Measurements from ENCODE around the gene GRIP2.
"Not testable (repeated sequence)": the region's sequence is repeated elsewhere in the genome, so short reads cannot be mapped to it uniquely, and the experiment has no call there.

The GRIP2 gene

DNA sequence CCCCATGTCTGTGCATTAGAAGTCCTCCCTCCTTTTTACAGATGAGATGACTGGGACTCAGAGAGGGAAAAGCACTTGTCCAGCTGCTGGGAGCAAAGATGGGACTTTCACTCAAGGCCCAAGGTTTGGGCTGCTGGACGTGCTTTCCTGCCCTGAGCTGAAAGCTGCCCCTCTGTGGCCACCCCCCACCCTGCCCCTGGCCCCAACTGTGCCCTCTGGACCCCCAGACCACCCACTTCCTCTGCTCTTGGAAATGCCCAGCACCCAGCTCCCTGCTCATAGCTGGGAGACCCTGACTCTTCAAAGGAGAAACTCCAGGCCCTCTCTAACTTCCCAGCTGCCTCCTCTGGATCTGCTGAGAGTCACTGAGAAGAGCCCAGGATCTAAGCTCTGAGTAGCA, 20.7 kb downstream of the GRIP2 start:
- DNase-seq: no peak

DNA sequence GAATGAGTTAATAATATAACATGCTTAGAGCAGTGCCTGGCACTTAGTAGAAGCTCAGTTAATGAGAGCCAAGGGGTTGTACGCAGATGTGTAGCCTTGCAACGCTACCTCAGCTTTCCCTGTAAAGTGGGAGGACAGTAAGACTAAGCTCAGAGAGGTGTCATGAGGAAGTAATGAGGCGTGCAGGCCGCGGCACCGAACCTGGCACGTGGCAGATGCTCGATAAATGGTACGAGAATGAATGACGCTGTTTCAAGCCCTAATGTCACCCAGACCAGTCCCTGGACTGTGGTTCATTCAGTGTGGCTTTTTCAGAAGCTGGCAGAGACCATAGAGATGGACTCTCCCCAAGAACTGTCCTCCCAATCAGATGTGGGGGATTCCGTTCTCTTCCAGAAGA, 21.2 kb downstream of the GRIP2 start:
- DNase-seq: no peak

DNA sequence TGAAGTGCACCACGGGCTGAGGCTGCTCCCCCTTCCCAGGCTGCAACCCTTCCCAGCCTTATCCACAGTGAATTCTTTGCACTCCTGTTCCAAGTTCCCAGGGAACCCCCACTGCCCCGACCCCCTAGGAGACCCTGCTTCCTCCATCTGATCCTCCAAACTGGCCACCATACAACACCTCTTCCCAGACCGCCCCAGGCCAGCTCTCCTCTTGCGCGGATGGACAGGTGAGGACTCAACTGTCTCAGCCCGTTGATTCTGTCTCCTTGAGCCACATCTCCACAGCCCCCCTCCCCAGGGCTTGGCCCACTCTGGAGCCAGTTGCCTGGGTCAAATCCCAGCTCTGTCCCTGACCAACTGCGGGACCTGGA, 21.7 kb downstream of the GRIP2 start:
- no peak for DNase-seq

DNA sequence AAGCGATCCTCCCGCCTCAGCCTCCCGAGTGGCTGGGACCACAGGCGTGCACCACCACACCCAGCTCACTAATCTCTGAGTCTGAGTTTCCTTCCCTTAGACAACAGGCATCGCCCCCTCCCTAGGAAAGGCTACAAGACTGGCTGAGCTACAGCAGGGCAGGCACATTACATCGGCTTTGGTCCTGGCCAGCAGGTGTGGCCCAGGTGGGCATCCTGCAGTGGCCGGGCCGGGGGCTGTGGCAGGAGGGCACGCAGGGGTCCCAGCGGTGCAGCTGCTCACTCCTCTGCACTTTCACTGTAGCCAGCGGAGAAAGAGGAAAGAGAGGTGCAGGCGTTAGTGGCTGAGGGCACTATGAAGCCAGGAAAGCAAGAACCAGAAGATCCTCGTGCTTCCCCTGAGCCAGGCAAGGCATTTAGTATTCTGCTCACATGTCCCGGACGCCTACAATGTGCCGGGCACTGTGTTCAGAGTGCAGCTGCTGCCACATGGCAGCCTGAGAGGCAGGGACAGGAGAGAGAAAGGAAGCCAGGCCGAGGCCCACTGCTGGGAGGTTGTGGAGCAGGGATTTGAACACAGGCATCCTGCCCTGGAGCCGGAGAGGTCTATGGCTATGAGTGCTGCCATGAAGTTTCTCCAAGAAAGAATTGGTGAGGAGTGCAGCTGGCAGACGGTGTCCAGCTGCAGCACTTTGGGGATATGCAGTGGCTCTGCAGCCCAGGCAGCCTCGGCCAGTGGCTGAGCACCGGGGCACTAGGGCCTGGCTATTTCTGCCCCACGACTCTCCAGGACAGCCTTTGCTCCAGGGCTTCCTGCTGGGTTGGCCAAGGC, 22.3 kb downstream of the GRIP2 start:
- DNase-seq: no peak

DNA sequence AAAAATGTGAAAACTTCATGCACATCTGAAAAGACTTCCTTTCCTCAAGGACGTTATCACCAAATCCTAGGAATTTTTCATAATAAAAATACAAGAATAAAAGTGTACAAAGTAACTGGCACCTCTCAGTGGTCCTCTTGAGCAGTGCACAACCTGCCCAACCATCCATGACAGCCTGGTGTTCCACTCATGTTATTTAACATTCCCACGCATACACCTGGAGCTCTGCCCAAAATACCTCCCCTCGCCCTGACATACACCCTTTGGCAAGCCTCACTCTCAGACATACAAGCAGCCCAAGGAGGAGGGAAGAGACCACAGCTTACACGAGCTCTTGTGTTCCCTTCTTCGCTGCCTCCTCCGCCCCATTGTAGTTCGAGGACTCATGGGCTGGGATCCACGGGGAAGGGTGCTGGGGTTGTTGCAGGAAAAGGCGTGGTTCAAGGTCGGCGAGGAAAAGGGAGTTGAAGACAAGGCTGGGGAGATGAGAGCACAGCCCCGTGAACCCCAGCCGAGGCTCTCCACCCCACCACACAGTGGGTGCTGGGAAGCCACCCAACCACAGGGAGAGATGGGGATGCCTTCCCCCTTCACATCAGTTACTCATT, 23.3 kb downstream of the GRIP2 start:
- DNase-seq: no peak

DNA sequence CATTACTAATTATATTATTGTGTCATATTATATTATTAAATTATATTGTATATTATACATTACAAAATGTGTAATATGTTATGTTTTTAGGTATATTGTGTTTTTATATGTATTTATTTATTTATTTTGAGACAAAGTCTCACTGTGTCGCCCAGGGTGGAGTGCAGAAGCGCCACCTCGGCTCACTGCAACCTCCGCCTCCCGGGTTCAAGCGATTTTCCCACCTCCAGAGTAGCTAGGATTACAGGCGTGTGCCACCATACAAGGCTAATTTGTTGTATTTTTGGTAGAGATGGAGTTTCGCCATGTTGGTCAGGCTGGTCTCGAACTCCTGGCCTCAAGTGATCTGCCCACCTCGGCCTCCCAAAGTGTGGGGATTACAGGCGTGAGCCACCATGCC, 24.6 kb downstream of the GRIP2 start:
- DNase-seq: not testable (repeated sequence)

DNA sequence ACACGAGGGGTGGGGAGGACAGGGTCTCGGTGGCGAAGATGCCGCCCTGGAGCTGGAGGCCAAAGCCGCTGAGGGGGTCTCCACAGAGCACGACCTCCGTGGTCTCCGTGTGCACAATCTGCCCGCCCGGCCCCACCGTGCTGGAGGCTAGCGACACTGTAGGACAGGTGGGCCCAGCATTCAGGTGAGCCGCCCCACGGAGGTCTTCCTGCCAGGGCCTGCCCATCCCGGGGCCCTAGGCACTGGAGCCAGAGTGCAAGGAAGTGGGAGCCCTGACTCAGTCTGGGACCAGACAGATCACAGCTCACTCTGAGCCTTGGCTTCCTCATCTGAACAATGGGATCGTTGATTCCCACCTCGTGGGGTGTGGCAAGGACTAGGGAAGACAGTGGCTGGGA, 25.8 kb downstream of the GRIP2 start:
- no peak for DNase-seq

DNA sequence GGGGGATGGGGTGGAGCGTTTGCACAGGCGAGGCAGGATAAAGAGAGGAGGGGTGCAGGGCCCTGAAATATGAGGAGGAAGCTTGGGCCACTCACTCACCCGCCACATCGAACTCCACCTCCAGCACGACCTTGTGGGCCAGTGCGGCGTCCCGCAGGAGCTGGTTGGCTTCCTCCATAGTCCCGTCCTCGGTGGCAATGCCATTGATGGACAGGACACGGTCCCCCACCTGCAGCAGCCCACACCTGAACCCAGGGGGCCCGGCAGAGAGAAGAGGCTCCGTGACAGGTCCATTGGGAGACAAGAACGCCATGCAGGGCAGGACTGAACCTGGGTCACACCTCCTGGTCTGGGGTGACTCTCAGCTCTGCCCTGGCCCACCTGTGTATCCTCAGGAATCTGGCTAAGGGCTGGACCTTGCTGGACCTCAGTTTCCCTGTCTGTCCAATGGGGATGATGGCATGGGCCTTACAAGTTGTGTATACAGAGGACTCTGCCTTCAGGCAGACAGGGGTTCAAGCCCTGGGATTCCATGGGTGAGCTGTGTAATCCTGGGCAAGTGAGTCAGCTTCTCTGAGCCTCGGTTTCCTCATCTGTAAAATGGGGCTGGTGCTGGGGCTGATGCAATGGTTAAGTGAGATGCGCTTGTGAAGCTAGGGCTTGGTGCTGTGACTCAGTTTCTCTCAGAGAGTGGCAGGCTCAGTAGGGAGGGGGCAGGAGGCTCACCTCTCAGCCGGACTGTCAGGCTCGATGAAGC, 26.4 kb downstream of the GRIP2 start:
- DNase-seq: no peak

DNA sequence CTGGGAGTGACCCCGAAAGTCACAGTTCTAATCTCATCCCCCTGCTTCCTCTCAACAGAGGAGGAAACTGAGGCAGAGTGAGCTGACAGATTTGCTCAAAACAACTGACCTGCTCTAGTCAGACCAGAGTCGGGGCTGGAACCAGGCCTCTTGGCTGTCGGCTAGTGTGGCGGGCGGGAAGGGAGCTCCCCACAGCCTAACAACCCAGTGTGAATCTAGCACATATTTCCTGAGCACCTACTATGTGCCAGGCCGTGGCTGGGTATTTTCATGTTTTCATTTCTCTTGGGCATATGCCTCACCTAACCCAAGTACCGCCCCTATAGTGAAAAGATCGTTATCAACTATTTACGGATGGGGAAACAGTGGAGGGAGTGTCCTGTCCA, 27.2 kb downstream of the GRIP2 start:
- no peak for DNase-seq

DNA sequence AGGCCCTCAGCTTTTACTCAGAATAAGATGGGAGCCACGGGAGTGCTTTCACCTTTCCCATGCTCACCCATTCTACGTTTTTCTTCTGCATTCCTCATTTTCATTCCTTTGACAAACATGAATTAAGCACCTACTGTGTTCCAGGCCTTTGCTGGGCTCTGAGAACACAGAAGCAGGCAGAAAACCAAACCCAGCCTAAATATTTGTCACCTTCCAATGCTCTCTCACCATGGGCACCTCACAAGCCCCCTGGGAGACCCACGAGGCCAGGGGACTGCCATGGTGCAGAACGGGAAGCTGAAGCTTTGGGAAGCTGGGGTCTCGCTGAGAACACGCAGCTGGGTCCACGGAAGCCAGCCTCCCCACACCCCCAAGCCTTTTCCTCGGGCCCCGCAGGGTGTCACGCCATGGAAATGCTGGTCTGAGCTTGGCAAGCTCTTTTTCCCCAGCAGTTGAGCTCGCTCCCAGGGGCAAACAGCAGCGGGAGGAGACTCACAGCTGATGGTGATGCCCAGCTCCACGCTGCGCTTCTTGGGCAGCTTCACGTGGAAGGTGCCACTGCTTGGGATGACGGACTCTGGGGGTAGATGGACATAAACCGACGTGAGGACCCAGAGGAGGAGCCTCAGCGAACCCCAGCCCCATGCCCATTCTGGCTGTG, 27.7 kb downstream of the GRIP2 start:
- DNase-seq: no peak

DNA sequence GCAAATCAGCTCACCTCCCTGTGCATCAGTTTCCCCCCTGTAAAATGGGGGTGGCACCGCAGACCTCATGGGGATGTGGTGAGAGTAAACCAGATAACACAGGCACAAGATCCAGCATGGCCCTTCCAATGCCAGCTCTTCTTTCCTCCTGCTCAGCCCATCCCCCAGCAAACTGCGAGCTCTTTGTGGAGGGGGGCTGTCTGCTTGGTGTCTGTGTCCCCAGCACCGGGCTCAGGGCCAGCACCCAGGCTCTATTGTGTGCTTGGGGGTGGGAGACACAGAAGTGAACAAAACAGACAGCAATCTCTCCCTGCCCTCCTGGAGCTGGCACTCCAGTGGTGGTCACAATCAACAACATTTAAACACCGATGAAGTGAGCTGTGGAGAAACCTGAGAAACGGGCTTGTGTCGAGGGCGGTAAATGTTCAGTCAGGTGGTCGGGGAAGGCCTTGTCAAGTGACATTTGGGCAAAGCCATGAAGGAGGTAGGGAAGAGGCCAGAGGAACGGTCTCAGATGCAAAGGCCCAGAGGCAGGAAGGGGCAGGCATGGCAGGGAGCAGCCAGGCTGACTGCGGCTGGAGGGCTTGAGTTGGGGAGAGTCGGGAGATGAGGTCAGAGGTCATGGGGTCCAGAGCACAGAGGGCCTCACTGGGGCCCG, 28.4 kb downstream of the GRIP2 start:
- no peak for DNase-seq

DNA sequence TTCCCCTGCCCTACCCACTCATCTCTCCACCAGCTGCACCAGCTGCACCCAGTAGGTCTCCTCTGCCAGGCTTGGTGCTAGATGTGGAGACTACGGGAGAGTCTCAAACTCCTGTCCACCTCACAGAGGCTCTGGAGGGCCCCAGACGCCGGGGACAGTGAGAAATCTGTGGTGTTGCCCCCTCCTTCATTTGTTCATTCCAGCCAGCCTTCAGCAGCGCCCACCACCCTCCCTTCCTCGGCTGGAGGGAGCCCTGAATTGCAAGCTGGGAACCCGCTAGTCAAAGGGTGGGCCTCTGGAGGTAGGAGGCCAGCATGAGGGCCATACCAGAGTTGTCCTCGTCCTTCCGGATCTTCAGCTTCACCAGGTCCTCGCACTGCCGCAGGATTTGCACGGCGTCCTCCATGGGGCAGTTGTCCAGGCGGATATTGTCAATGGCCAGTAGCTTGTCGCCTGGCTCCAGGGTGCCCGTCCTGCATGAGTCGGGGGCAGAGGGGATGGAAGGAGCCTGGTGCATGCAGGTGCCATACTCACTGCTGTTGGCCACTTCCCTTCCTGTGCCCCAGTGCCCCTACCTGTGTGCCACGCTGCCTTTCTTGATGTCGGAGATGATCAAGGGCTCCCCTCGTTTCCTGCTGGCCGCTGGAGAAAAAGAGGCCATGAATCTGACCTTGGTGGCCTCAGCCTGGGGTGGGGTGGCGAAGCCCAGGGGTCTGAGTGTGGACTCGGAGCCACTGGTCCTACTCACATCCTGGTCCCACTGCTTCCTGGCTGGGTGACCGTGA, 29.1 kb downstream of the GRIP2 start:
- DNase-seq: no peak

DNA sequence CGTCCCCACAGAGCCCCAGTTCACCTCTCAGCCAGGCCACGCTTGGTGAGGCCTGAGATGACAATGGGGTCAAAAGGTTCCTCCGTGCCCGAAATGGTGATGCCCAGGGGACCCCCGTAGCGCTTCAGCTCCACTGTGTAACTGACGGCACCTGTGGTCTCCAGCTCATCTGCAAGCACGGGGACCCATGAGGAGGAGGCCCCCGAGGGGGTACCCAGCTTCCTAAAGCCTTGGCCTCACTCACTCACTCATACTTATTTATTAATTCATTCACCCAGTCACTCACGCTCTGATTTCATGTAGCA, 30.4 kb downstream of the GRIP2 start:
- no peak for DNase-seq

DNA sequence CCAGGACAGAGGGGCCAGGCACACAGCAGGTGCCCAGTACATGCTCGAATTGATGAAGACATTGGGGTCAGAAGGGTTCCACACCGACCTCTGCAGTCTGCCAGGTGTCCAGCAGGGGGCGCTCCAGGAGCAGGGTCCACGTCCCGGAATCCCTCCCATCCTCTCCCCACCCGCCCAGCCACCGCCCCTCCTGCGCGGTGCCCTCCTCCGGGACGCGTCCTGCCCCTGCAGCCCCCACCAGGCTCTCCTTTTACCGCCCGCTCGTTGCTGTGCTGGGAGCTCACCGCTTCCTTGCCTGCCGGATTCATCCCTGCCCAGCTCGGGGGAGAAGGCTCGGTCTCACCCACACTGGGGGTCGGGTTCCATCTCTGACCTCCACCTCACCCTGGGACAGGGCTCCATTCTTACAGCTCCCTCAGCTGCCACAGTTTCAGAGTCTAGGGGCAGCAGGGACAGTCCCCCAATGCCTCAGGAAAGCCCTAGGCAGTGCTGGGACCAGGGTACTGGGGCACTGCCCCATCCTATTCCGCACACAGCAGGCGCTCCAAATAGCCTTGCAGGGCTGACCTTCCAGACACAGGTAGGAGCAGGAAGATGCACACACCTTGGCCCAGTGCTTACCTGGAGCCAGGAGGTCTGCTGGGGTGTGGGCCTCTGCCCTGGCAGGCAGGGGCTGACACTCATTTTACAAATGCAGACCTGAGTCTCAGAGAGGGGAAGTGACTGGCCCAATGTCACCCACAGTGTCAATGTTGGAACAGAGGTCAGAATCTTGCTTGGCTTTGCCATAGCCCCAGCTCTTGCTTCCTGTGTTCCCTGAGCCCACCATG, 31.0 kb downstream of the GRIP2 start:
- DNase-seq: peak; percentile 79

DNA sequence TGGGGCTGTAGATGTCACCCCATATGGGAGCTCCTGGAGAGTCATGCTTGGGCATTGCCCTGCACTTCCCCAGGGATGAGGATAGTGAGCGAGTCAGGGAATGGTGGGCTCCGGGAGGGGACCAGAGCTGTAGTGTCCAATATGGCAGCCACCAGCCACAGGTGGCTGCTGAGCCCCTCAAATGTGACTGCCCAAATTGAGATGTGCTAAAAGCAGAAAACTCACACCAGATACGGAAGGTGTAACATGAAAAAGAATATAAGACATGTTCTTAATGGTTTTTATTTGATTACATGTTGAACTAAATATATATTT, 31.7 kb downstream of the GRIP2 start:
- no peak for DNase-seq

DNA sequence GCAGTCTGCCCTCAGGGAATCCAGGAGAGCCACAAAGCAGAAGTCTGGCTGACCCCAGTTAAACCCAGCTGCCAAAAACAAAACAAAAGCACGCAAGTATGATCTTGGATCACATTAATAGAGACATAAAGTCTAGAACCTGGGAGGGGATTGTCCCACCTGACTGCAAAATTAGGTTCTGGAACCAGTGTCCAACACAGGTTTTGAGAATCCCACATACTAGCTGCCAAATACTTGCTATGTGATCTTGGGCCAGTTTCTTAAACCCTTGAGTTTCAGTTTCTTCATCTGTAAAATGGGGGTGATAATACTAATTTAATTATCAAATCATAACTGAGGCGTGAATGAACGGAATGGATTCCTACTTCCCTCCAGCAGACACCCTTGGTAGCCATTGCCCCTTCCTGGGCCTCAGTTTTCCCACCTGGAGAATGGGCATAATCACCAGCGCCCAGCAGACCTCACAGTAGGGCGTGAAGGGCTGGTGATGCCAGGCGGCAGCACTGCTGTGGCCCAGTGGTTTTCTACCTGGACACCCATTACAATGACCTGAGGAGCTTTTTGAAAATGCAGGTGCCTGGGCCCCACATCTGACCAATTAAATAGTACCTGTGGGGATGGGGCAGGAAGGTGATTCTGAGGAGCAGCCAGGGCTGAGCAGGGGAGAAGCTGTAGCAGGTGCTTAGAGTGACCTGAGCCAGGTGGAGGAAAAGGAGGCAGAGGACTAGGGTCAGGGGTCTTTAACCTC, 32.2 kb downstream of the GRIP2 start:
- DNase-seq: no peak

DNA sequence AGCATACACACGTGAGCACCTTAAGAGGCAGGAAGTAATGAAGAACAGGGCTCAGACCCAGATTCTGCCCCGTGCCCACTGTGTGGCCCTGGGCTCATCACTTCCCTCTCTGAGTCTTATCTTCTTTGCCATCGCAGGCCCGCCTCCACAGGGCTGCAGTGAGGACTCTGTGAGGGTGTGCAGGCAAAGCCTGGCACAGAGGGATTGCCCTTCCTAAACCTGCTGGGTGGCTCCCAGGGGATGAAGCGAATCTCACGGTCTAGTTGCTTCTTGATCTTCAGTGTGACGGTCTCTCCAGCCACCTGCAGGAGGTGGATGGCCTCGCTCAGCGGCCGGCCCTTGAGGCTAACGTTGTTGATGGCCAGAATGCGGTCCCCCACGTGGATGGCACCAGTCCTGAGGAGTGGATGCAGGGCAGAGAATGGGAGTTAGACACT, 32.8 kb downstream of the GRIP2 start:
- no peak for DNase-seq

DNA sequence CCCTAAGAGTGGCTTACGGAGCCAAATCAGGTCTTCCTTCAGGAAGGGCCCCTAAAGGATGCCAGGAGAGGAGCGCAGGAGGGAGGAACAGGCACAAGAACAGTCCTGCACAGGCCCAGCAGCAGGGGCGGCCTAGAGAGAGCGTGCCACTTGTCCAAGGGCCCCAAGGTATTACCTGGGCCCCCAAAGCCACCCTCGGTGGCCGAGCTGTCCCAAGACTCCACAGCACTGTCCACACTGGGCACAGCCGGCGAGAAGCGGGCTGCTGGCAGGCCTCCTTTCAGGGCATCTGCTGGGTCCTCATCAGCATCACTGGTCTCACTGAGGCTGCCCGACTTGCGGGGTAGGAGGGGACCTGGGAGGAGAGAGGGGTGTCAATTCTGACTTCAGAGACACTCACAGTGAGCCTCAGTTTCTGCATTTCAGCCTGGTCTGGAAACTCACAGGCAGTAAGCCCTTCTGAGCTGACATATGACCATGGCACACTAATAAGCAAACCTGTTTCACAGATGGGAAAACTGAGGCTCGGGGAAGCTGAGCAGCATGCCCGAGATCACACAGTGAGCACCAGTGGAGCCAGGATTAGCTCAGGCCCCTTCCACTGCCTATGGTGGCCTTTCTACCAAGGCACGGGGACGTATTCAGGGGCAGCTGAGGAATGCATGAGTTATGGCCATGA, 33.4 kb downstream of the GRIP2 start:
- no peak for DNase-seq

DNA sequence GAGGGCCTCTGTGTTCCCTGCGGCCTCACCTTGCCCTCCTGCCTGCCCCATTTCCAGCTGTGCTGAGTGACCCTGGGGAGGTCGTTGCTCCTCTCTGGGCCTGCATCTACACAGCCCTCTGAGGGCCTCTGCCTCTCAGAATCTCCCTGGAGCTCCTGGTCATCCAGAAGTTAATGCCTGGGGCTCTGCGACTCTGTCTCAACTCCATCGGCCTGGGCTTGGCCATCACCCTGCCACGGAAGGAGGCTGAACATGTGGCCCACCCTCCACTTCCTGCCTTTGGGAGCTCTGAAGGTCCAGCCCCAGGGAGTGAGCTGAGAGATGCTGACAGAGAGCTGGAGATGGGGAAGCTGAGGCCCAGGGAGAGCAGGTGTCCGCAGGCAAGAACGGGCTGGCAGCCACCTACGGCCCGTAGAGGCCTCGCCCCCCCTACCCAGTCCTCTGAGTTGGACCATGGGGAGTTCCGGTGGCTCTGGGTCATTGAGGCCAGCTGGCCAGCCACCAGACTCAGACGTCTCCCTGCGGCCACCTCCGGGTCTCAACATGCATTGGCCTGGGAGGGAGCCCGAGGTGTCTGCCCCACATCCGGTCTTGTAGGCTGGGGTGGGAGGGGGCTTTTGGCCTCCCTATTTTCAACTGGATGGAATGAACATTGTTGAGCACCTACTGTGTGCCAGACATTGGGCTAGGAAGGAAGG, 34.2 kb downstream of the GRIP2 start:
- DNase-seq: no peak

Measured in CD4-positive, alpha-beta T cell treated with Interleukin-17A for 4 hours (primary cell).